ENCODE results near the gene FMO4. TPM values are rescaled to one million over a fixed set of nuclear protein-coding genes. Genes with fewer than 3 reads are reported as not detected.
"Not testable (repeated sequence)": the region's sequence is repeated elsewhere in the genome, so short reads cannot be mapped to it uniquely, and the experiment has no call there.

FMO4 gene
- polyA plus RNA-seq, 3 donors from 2014 or later, result 2.6 to 4.1 (median 3.0) TPM

- Mint-ChIP-seq H3K9me3 (no peaks in the 10 kb centered on the region), H3K36me3 (peaks cover 3 to 7% (median 6%) of the 10 kb centered on the region in 3 donors), H3K4me1 (no peaks in the 10 kb centered on the region), H3K4me3 (no peak overlapping the region), H3K27ac (no peak overlapping the region), H3K27me3 (ENCODE audit: low read depth in 3 of 3) (peaks cover 1 to 2% (median 2%) of the 10 kb centered on the region in 3 donors)
- no peak for DNase-seq
Observed at GRCh38 chr1:171345536-171345935, 31.6 kb downstream of the FMO4 start.

- no peak overlapping the region for H3K27ac Mint-ChIP-seq
- no peaks in the 10 kb centered on the region for H3K4me1 Mint-ChIP-seq
- H3K9me3 Mint-ChIP-seq, result no peaks in the 10 kb centered on the region
- no peak overlapping the region for H3K4me3 Mint-ChIP-seq
- peaks cover 0 to 4% (median 3%) of the 10 kb centered on the region in 3 donors for H3K36me3 Mint-ChIP-seq
- H3K27me3 Mint-ChIP-seq (ENCODE audit: low read depth in 3 of 3), result peaks cover 0 to 5% (median 3%) of the 10 kb centered on the region in 3 donors
- no peak for DNase-seq
Observed at GRCh38 chr1:171346881-171347280, 32.9 kb downstream of the FMO4 start.

GRCh38 chr1:171350594-171350993 is 36.6 kb downstream of the FMO4 start:
- Mint-ChIP-seq H3K4me3 (no peak overlapping the region), H3K4me1 (no peaks in the 10 kb centered on the region), H3K27me3 (ENCODE audit: low read depth in 3 of 3) (peaks cover 0 to 8% (median 4%) of the 10 kb centered on the region in 3 donors), H3K27ac (no peak overlapping the region), H3K9me3 (peaks cover 0 to 4% (median 0%) of the 10 kb centered on the region in 6 donors), H3K36me3 (no peaks in the 10 kb centered on the region)
- DNase-seq, result no peak

GRCh38 chr1:171351961-171352360 is 38.0 kb downstream of the FMO4 start:
- no peak for DNase-seq
- H3K9me3 Mint-ChIP-seq, result peaks cover 0 to 4% (median 0%) of the 10 kb centered on the region in 6 donors
- peaks cover 0 to 8% (median 5%) of the 10 kb centered on the region in 3 donors for H3K27me3 Mint-ChIP-seq (ENCODE audit: low read depth in 3 of 3)
- no peaks in the 10 kb centered on the region for H3K4me1 Mint-ChIP-seq
- H3K27ac Mint-ChIP-seq, result no peak overlapping the region
- no peak overlapping the region for H3K4me3 Mint-ChIP-seq
- H3K36me3 Mint-ChIP-seq, result no peaks in the 10 kb centered on the region

- H3K4me3 Mint-ChIP-seq, result no peak overlapping the region
- H3K36me3 Mint-ChIP-seq, result no peaks in the 10 kb centered on the region
- H3K9me3 Mint-ChIP-seq, result peaks cover 0 to 4% (median 0%) of the 10 kb centered on the region in 6 donors
- no peak overlapping the region for H3K27ac Mint-ChIP-seq
- H3K27me3 Mint-ChIP-seq (ENCODE audit: low read depth in 3 of 3), result peaks cover 3 to 8% (median 5%) of the 10 kb centered on the region in 3 donors
- no peaks in the 10 kb centered on the region for H3K4me1 Mint-ChIP-seq
- no peak for DNase-seq
Observed at GRCh38 chr1:171352554-171352953, 38.6 kb downstream of the FMO4 start.

- no peaks in the 10 kb centered on the region for H3K36me3 Mint-ChIP-seq
- no peak overlapping the region for H3K27ac Mint-ChIP-seq
- no peak overlapping the region for H3K4me3 Mint-ChIP-seq
- H3K9me3 Mint-ChIP-seq, result peaks cover 0 to 4% (median 0%) of the 10 kb centered on the region in 6 donors
- DNase-seq, result no peak
- H3K27me3 Mint-ChIP-seq (ENCODE audit: low read depth in 3 of 3), result peaks cover 3 to 12% (median 3%) of the 10 kb centered on the region in 3 donors
- H3K4me1 Mint-ChIP-seq, result no peaks in the 10 kb centered on the region
Observed at GRCh38 chr1:171355727-171356126, 41.7 kb downstream of the FMO4 start.

GRCh38 chr1:171357179-171357578 is 43.2 kb downstream of the FMO4 start:
- H3K4me3 Mint-ChIP-seq, result no peak overlapping the region
- no peaks in the 10 kb centered on the region for H3K4me1 Mint-ChIP-seq
- DNase-seq, result no peak
- H3K27ac Mint-ChIP-seq, result no peak overlapping the region
- H3K9me3 Mint-ChIP-seq, result peaks cover 0 to 5% (median 0%) of the 10 kb centered on the region in 6 donors
- H3K36me3 Mint-ChIP-seq, result no peaks in the 10 kb centered on the region
- H3K27me3 Mint-ChIP-seq (ENCODE audit: low read depth in 3 of 3), result peaks cover 5 to 8% (median 5%) of the 10 kb centered on the region in 3 donors

- not testable (repeated sequence) for H3K4me3 Mint-ChIP-seq, DNase-seq, H3K4me1 Mint-ChIP-seq, H3K36me3 Mint-ChIP-seq, H3K27ac Mint-ChIP-seq, H3K9me3 Mint-ChIP-seq
- H3K27me3 Mint-ChIP-seq (ENCODE audit: low read depth in 3 of 3), result peaks cover 5 to 13% (median 7%) of the 10 kb centered on the region in 3 donors
Observed at GRCh38 chr1:171359355-171359648, 45.3 kb downstream of the FMO4 start.

- not testable (repeated sequence) for DNase-seq, H3K4me1 Mint-ChIP-seq, H3K4me3 Mint-ChIP-seq, H3K27ac Mint-ChIP-seq, H3K9me3 Mint-ChIP-seq, H3K36me3 Mint-ChIP-seq
- peaks cover 5 to 13% (median 8%) of the 10 kb centered on the region in 3 donors for H3K27me3 Mint-ChIP-seq (ENCODE audit: low read depth in 3 of 3)
Observed at GRCh38 chr1:171359731-171360527, 45.9 kb downstream of the FMO4 start.

GRCh38 chr1:171366085-171366484 is 52.1 kb downstream of the FMO4 start:
- no peak for DNase-seq
- Mint-ChIP-seq H3K36me3 (no peaks in the 10 kb centered on the region), H3K27ac (no peak overlapping the region), H3K4me3 (no peak overlapping the region), H3K4me1 (no peaks in the 10 kb centered on the region), H3K27me3 (ENCODE audit: low read depth in 3 of 3) (peaks cover under 1 to 8% (median 7%) of the 10 kb centered on the region in 3 donors), H3K9me3 (peaks cover 0 to 12% (median 7%) of the 10 kb centered on the region in 6 donors)

GRCh38 chr1:171366816-171367215 is 52.8 kb downstream of the FMO4 start:
- Mint-ChIP-seq H3K4me3 (no peak overlapping the region), H3K27me3 (ENCODE audit: low read depth in 3 of 3) (peaks cover 0 to 8% (median 7%) of the 10 kb centered on the region in 3 donors), H3K9me3 (peaks cover 0 to 10% (median 7%) of the 10 kb centered on the region in 6 donors), H3K36me3 (no peaks in the 10 kb centered on the region), H3K4me1 (no peaks in the 10 kb centered on the region), H3K27ac (no peak overlapping the region)
- no peak for DNase-seq

- H3K27ac Mint-ChIP-seq, result no peak overlapping the region
- H3K4me3 Mint-ChIP-seq, result no peak overlapping the region
- no peaks in the 10 kb centered on the region for H3K4me1 Mint-ChIP-seq
- peaks cover 0 to 10% (median 5%) of the 10 kb centered on the region in 6 donors for H3K9me3 Mint-ChIP-seq
- no peaks in the 10 kb centered on the region for H3K36me3 Mint-ChIP-seq
- no peak for DNase-seq
- H3K27me3 Mint-ChIP-seq (ENCODE audit: low read depth in 3 of 3), result peaks cover 0 to 7% (median 4%) of the 10 kb centered on the region in 3 donors
Observed at GRCh38 chr1:171367436-171367835, 53.5 kb downstream of the FMO4 start.

GRCh38 chr1:171372418-171373084 is 58.6 kb downstream of the FMO4 start:
- Mint-ChIP-seq H3K4me1 (no peaks in the 10 kb centered on the region), H3K4me3 (no peak overlapping the region), H3K9me3 (peaks cover 0 to 6% (median 3%) of the 10 kb centered on the region in 6 donors), H3K27me3 (ENCODE audit: low read depth in 3 of 3) (no peaks in the 10 kb centered on the region), H3K27ac (no peak overlapping the region), H3K36me3 (no peaks in the 10 kb centered on the region)
- no peak for DNase-seq

GRCh38 chr1:171373357-171374122 is 59.6 kb downstream of the FMO4 start:
- H3K36me3 Mint-ChIP-seq; DNase-seq; H3K4me3 Mint-ChIP-seq; H3K27me3 Mint-ChIP-seq (ENCODE audit: low read depth in 3 of 3); H3K4me1 Mint-ChIP-seq; H3K9me3 Mint-ChIP-seq; H3K27ac Mint-ChIP-seq: not testable (repeated sequence)

All from immature natural killer cell (primary cell).